Lower lobe of right lung (tissue), 2 donors: ENCODE data around the gene RPL10A. TPM values are rescaled to one million over a fixed set of nuclear protein-coding genes. Genes with fewer than 3 reads are reported as not detected.

Source experiments
- ATAC-seq, 2 donors: fragments of 200-7000 bp; cut with Tn5 transposase; one replicate each; pipeline ENCODE4 v1.9.1; 2020 to 2022; ENCODE audit warnings: mild to moderate bottlenecking in 2 of 2, moderate library complexity in 2 of 2
- DNase-seq: peaks from one replicate; pipeline ENCODE4 v3.0.0-alpha.2; 2020
- H3K27ac ChIP-seq: fragments of 200-600 bp; one replicate; pipeline ENCODE4 v1.8.0; 2022
- H3K27me3 ChIP-seq: fragments of 200-600 bp; one replicate; pipeline ENCODE4 v1.8.0; 2022; ENCODE audit warnings: low read depth
- H3K36me3 ChIP-seq: fragments of 200-600 bp; one replicate; pipeline ENCODE4 v1.8.0; 2022; ENCODE audit warnings: mild to moderate bottlenecking
- H3K4me1 ChIP-seq: fragments of 200-600 bp; one replicate; pipeline ENCODE4 v1.8.0; 2022
- H3K4me3 ChIP-seq: fragments of 200-600 bp; one replicate; pipeline ENCODE4 v1.8.0; 2022; ENCODE audit warnings: mild to moderate bottlenecking
- H3K9me3 ChIP-seq: fragments of 200-600 bp; one replicate; pipeline ENCODE4 v1.8.0; 2022
- intact Hi-C: fragments of 100-400 bp; cut with DNase I; formaldehyde crosslinking; loops from one replicate; pipeline ENCODE4 v1.11.0; 2022
- total RNA-seq: library from RNA; stranded (reverse); fragmentation: NEBNext Ultra II Directional; extraction: Animal tissue kit (Norgen Biotek cat#: 25700); gene quantifications from one replicate; pipeline ENCODE4 v1.2.1, GENCODE V29; 2021
- TF ChIP-seq, protein P1 (sequence below): fragments of 200-600 bp; IDR thresholded peaks from one replicate; pipeline ENCODE4 v1.8.0; 2022; ENCODE audit warnings: antibody characterized with exemption, mild to moderate bottlenecking
- donor health status: DM: no; HTN: yes; CAD: no; lungs with severe emphysema.

The RPL10A gene
- total RNA-seq, 1 donor from 2014 or later: 1,025 TPM

- TF ChIP-seq, protein P1, sequence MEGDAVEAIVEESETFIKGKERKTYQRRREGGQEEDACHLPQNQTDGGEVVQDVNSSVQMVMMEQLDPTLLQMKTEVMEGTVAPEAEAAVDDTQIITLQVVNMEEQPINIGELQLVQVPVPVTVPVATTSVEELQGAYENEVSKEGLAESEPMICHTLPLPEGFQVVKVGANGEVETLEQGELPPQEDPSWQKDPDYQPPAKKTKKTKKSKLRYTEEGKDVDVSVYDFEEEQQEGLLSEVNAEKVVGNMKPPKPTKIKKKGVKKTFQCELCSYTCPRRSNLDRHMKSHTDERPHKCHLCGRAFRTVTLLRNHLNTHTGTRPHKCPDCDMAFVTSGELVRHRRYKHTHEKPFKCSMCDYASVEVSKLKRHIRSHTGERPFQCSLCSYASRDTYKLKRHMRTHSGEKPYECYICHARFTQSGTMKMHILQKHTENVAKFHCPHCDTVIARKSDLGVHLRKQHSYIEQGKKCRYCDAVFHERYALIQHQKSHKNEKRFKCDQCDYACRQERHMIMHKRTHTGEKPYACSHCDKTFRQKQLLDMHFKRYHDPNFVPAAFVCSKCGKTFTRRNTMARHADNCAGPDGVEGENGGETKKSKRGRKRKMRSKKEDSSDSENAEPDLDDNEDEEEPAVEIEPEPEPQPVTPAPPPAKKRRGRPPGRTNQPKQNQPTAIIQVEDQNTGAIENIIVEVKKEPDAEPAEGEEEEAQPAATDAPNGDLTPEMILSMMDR: no peak
- H3K9me3 ChIP-seq: no peaks in the 10 kb centered on the region
- peaks cover 53% of the 10 kb centered on the region for H3K36me3 ChIP-seq
- peak; percentile 31 to 43 for ATAC-seq
- peak overlapping the region; percentile 92 for H3K4me3 ChIP-seq
- DNase-seq: no peak
- no peaks in the 10 kb centered on the region for H3K27me3 ChIP-seq
- H3K4me1 ChIP-seq: peaks cover 38% of the 10 kb centered on the region
- intact Hi-C loops: no loop called here
- peak overlapping the region; percentile 88 for H3K27ac ChIP-seq
These were observed 964 bp downstream of the RPL10A start for GRCh38 chr6:35468980-35469750.

GRCh38 chr6:35469751-35470662, 1.8 kb downstream of the RPL10A start:
- H3K4me1 ChIP-seq: peaks cover 38% of the 10 kb centered on the region
- intact Hi-C loops: no loop called here

DNA sequence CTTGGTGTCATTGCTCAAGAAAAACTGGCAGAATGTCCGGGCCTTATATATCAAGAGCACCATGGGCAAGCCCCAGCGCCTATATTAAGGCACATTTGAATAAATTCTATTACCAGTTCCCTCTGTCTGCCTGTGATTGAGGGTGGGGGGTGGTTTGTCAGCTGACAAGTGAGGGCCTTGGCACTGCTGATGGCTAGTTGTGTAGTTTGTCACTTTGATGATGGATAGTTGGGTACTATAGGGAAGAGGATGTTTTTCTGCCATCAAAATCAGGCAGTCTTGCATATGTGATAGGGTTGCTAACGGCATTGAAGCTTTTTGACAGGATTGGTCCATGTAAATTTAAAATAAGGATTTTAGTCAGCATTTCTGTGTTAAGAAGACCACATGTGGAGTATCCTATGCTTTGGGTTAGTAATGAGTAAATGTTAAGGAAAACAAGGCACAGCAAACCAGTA, 2.5 kb downstream of the RPL10A start:
- H3K36me3 ChIP-seq: peaks cover 69% of the 10 kb centered on the region
- intact Hi-C loops: no loop called here

More at GRCh38 chr6:35469751-35470662, 1.8 kb downstream of the RPL10A start:
- TF ChIP-seq, protein P1: no peak
- ATAC-seq (no peak), DNase-seq (no peak)
- peak overlapping the region; percentile 88 for H3K27ac ChIP-seq
- peaks cover 62% of the 10 kb centered on the region for H3K36me3 ChIP-seq
- H3K27me3 ChIP-seq: no peaks in the 10 kb centered on the region
- H3K9me3 ChIP-seq: no peaks in the 10 kb centered on the region
- H3K4me3 ChIP-seq: peak overlapping the region; percentile 92

DNA sequence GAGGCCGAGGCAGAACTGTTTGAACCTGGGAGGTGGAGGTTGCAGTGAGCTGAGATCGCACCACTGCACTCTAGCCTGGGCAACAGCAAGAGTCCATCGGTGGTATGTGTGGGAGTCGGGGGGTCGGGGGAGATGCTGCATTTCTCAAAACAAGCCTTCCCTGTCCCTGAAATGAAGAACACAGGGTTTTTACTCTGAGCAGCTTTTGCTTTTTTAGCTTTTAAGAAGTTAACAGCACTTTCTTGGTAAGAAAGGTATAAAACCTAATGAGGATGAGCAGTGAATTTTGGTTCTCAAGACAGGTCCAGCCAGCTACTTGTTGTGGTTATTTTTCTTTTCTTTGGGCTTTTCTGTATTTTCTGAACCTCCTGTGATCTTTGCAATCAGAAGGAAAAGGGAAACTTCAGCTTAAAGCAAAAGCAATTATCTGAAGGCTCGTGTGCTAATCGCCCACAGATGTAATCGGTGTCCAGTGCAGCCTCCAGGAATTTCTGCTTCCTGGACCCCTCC, 3.7 kb downstream of the RPL10A start:
- Histone ChIP-seq H3K27me3 (no peaks in the 10 kb centered on the region), H3K36me3 (peaks cover 64% of the 10 kb centered on the region), H3K27ac (no peak overlapping the region), H3K4me3 (no peak overlapping the region), H3K4me1 (peaks cover 38% of the 10 kb centered on the region), H3K9me3 (no peaks in the 10 kb centered on the region)
- DNase-seq (no peak), ATAC-seq (no peak)
- TF ChIP-seq, protein P1: no peak
- intact Hi-C loops: no loop called here

More for the DNA sequence above, 2.5 kb downstream of the RPL10A start:
- H3K9me3 ChIP-seq: no peaks in the 10 kb centered on the region
- H3K4me3 ChIP-seq: no peak overlapping the region
- DNase-seq (no peak), ATAC-seq (no peak)
- no peaks in the 10 kb centered on the region for H3K27me3 ChIP-seq
- TF ChIP-seq, protein P1: no peak
- peaks cover 38% of the 10 kb centered on the region for H3K4me1 ChIP-seq
- H3K27ac ChIP-seq: no peak overlapping the region

DNA sequence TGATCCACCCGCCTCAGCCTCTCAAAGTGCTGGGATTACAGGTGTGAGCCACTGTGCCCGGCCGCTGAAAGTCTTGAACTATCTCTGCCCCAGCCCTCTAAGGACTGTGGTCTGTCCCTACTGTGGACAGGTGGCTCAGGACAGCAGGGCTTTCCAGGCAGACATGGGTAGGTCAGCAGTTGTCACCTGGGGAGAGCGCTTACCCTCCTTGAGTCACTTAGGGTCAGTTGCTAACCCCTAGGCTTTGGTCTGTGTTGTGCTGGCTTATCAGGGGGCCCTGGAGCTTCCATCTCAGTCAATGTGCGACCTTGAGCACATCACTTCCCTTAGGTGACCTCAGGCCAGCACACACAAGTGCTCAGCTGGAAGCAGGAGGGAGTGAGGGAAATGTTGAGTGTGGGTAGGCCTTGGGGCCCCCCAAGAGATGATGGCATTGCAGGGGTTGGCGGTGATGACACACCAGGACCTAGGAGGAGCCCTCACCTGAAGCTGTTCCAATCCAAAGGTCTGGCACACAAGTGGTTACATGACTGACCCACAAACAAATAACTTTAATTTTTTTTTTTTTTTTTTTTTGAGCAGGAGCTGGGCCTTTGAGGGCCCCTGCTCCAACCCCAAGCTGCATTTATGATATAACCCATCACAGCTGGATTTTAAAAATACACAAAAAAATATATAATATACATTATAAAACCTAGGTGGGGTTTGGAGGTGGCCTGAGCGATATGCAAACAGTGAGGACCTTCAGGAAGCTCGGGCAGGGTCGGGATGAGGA, 5.1 kb downstream of the RPL10A start:
- TF ChIP-seq, protein P1: no peak
- ATAC-seq (no peak), DNase-seq (no peak)
- intact Hi-C loops: no loop called here
- peaks cover 34% of the 10 kb centered on the region for H3K4me1 ChIP-seq
- H3K4me3 ChIP-seq: no peak overlapping the region
- H3K27ac ChIP-seq: no peak overlapping the region
- peaks cover 66% of the 10 kb centered on the region for H3K36me3 ChIP-seq
- H3K27me3 ChIP-seq: no peaks in the 10 kb centered on the region
- H3K9me3 ChIP-seq: no peaks in the 10 kb centered on the region
